GM18909 (cell line): Measurements from ENCODE around the gene DDX39A.
"Not testable (repeated sequence)": the region's sequence is repeated elsewhere in the genome, so short reads cannot be mapped to it uniquely, and the experiment has no call there.

Experiments
- ATAC-seq: cut with Tn5 transposase; IDR thresholded peaks from one replicate; pipeline ENCODE4 v1.9.1; 2021; ENCODE audit warnings: mild to moderate bottlenecking; ENCODE audit not compliant: unreplicated experiment, poor library complexity

Gene DDX39A

GRCh38 chr19:14395262-14395661, 23.9 kb downstream of the DDX39A start:
- ATAC-seq = no peak

GRCh38 chr19:14394167-14394566, 25.0 kb downstream of the DDX39A start:
- no peak for ATAC-seq

- no peak for ATAC-seq
Measured at GRCh38 chr19:14393329-14393728, 25.8 kb downstream of the DDX39A start.

- no peak for ATAC-seq
Measured at GRCh38 chr19:14391156-14391821, 27.9 kb downstream of the DDX39A start.

- ATAC-seq = no peak
Measured at GRCh38 chr19:14390548-14390947, 28.6 kb downstream of the DDX39A start.

- no peak for ATAC-seq
Measured at GRCh38 chr19:14385492-14385891, 33.6 kb downstream of the DDX39A start.

- peak; percentile 32 for ATAC-seq
Measured at GRCh38 chr19:14383661-14384555, 35.2 kb downstream of the DDX39A start.

GRCh38 chr19:14381689-14382474, 37.3 kb downstream of the DDX39A start:
- no peak for ATAC-seq

- no peak for ATAC-seq
Measured at GRCh38 chr19:14379294-14380065, 39.7 kb downstream of the DDX39A start.

- no peak for ATAC-seq
Measured at GRCh38 chr19:14378890-14379289, 40.3 kb downstream of the DDX39A start.

GRCh38 chr19:14377883-14378328, 41.2 kb downstream of the DDX39A start:
- no peak for ATAC-seq

GRCh38 chr19:14375582-14376291, 43.4 kb downstream of the DDX39A start:
- no peak for ATAC-seq

- ATAC-seq = no peak
Measured at GRCh38 chr19:14375055-14375581, 44.0 kb downstream of the DDX39A start.

- ATAC-seq = not testable (repeated sequence)
Measured at GRCh38 chr19:14374313-14374712, 44.8 kb downstream of the DDX39A start.

- ATAC-seq = not testable (repeated sequence)
Measured at GRCh38 chr19:14372384-14373077, 46.6 kb downstream of the DDX39A start.

GRCh38 chr19:14371301-14371821, 47.8 kb downstream of the DDX39A start:
- ATAC-seq = no peak

GRCh38 chr19:14370940-14371280, 48.2 kb downstream of the DDX39A start:
- no peak for ATAC-seq

- no peak for ATAC-seq
Measured at GRCh38 chr19:14370169-14370939, 48.8 kb downstream of the DDX39A start.
